H1 (cell line): ENCODE data around the gene TP53I13. TPM values are rescaled to one million over a fixed set of nuclear protein-coding genes. Genes with fewer than 3 reads are reported as not detected.

Source experiments
- CTCF ChIA-PET: fragments of 300-600 bp; sonication (Branson Sonifier 250); formaldehyde crosslinking; loops from one replicate; lab custom pipeline; 2021; ENCODE audit not compliant: partially characterized antibody; lab: Charles Lee
- POLR2A ChIA-PET: fragments of 300-600 bp; sonication (Branson Sonifier 250); formaldehyde crosslinking; loops from one replicate; lab custom pipeline; 2021; ENCODE audit warnings: inconsistent platforms; ENCODE audit not compliant: partially characterized antibody; lab: Charles Lee
- DNase-seq, 2 experiments: peaks; one replicate each; pipeline versions ENCODE4 v3.0.0 to v3.0.0-alpha.2; 2010 to 2022; ENCODE audit warnings: low spot score in 2 of 2, low read depth in 1 of 2, mixed read lengths in 1 of 2
- FAIRE-seq: peaks from 2 replicates; lab custom pipeline; 2011; peaks lifted over from hg19 to GRCh38; lab: Jason Lieb, UNC
- H2AFZ ChIP-seq: 2 replicates; pipeline ENCODE4 v1.8.1; 2012; ENCODE audit warnings: low read length, inconsistent platforms
- H2AK5ac ChIP-seq: 2 replicates; pipeline ENCODE4 v1.6.1; 2013; ENCODE audit warnings: low read depth, low read length
- H2BK120ac ChIP-seq: replicated peaks from 2 replicates; pipeline ENCODE3; 2013; ENCODE audit warnings: low read depth, low read length, inconsistent platforms
- H2BK12ac ChIP-seq: 2 replicates; pipeline ENCODE4 v1.6.1; 2013; ENCODE audit warnings: low read depth, low read length
- H2BK15ac ChIP-seq: 2 replicates; pipeline ENCODE4 v1.6.1; 2013; ENCODE audit warnings: low read length
- H2BK20ac ChIP-seq: 2 replicates; pipeline ENCODE4 v1.6.1; 2013; ENCODE audit warnings: low read length
- H2BK5ac ChIP-seq: 2 replicates; pipeline ENCODE4 v1.6.1; 2013; ENCODE audit warnings: low read depth, low read length
- H3K14ac ChIP-seq: 2 replicates; pipeline ENCODE4 v1.6.1; 2013; ENCODE audit warnings: inconsistent platforms; ENCODE audit not compliant: insufficient read length
- H3K18ac ChIP-seq: 2 replicates; pipeline ENCODE4 v1.6.1; 2013; ENCODE audit warnings: low read length; ENCODE audit errors: extremely low read depth
- H3K23ac ChIP-seq: 2 replicates; pipeline ENCODE4 v1.6.1; 2013; ENCODE audit warnings: inconsistent platforms; ENCODE audit not compliant: insufficient read length
- H3K23me2 ChIP-seq: 2 replicates; pipeline ENCODE4 v1.6.1; 2013; ENCODE audit warnings: low read depth, low read length
- H3K27ac ChIP-seq: 2 replicates; pipeline ENCODE4 v1.6.1; 2011; ENCODE audit warnings: low read depth, low read length, inconsistent platforms
- H3K27me3 ChIP-seq, 4 experiments: replicated peaks in 1 of 4; 1 replicate in 1 of 4; 2 replicates in 3 of 4; pipeline versions ENCODE4 v1.6.1 to v1.8.1; 2011 to 2013; ENCODE audit warnings: low read length in 3 of 4, mild to moderate bottlenecking in 3 of 4, inconsistent platforms in 2 of 4, mixed read lengths in 2 of 4, moderate library complexity in 1 of 4; ENCODE audit not compliant: control insufficient read depth in 3 of 4, insufficient read depth in 3 of 4; ENCODE audit errors: extremely low read depth in 1 of 4
- H3K36me3 ChIP-seq, 4 experiments: 2 replicates each; pipeline versions ENCODE4 v1.6.1 to v1.8.1; 2011 to 2013; ENCODE audit warnings: mild to moderate bottlenecking in 4 of 4, low read length in 3 of 4, moderate library complexity in 2 of 4, control low read depth in 1 of 4, inconsistent platforms in 1 of 4; ENCODE audit not compliant: insufficient read depth in 4 of 4, control insufficient read depth in 2 of 4
- H3K4ac ChIP-seq: replicated peaks from 2 replicates; pipeline ENCODE3; 2013; ENCODE audit warnings: low read length, low read depth, mixed read lengths, inconsistent platforms; ENCODE audit not compliant: insufficient read length
- H3K4me1 ChIP-seq, 4 experiments: replicated peaks in 1 of 4; 1 replicate in 1 of 4; 2 replicates in 3 of 4; pipeline versions ENCODE4 v1.6.1 to v1.8.1; 2011 to 2013; ENCODE audit warnings: low read length in 3 of 4, inconsistent platforms in 2 of 4, mixed read lengths in 1 of 4; ENCODE audit not compliant: insufficient read depth in 4 of 4, control insufficient read depth in 3 of 4
- H3K4me2 ChIP-seq, 2 experiments: 2 replicates each; pipeline versions ENCODE4 v1.6.1 to v1.8.1; 2011 to 2013; ENCODE audit warnings: low read depth in 2 of 2, low read length in 2 of 2, control low read depth in 1 of 2, inconsistent platforms in 1 of 2, mild to moderate bottlenecking in 1 of 2; ENCODE audit not compliant: insufficient read depth in 1 of 2
- H3K4me3 ChIP-seq, 4 experiments: fragments of 200-600, 300-600 bp in 1 of 4; sonication (generic), shearing (Covaris generic), sonication (Bioruptor Twin) in 1 of 4; 2 replicates each; pipeline versions ENCODE4 v1.5.1 to v1.8.1; 2011 to 2016; ENCODE audit warnings: low read length in 4 of 4, low read depth in 3 of 4, control low read depth in 2 of 4, inconsistent platforms in 2 of 4, mild to moderate bottlenecking in 2 of 4, mixed read lengths in 1 of 4, moderate library complexity in 1 of 4; ENCODE audit not compliant: insufficient read depth in 2 of 4; ENCODE audit errors: extremely low read depth in 1 of 4
- H3K56ac ChIP-seq: replicated peaks from 2 replicates; pipeline ENCODE3; 2013; ENCODE audit warnings: low read depth, mild to moderate bottlenecking, mixed read lengths, low read length, inconsistent platforms; ENCODE audit not compliant: insufficient read length
- H3K79me1 ChIP-seq: 2 replicates; pipeline ENCODE4 v1.6.1; 2013; ENCODE audit warnings: low read depth, low read length, control low read depth
- H3K79me2 ChIP-seq, 2 experiments: 2 replicates each; pipeline versions ENCODE4 v1.6.1 to v1.8.1; 2012 to 2013; ENCODE audit warnings: low read length in 2 of 2, mild to moderate bottlenecking in 2 of 2, inconsistent platforms in 1 of 2; ENCODE audit not compliant: insufficient read depth in 2 of 2, control insufficient read depth in 1 of 2
- H3K9ac ChIP-seq, 4 experiments: replicated peaks in 1 of 4; 1 replicate in 1 of 4; 2 replicates in 3 of 4; pipeline versions ENCODE4 v1.6.1 to v1.8.1; 2011 to 2013; ENCODE audit warnings: low read depth in 3 of 4, low read length in 3 of 4, control low read depth in 2 of 4, mild to moderate bottlenecking in 2 of 4, moderate library complexity in 2 of 4, inconsistent platforms in 1 of 4; ENCODE audit errors: extremely low read depth in 1 of 4
- H3K9me3 ChIP-seq, 2 experiments: 2 replicates each; pipeline versions ENCODE4 v1.6.1 to v1.8.1; 2012 to 2013; ENCODE audit warnings: mild to moderate bottlenecking in 2 of 2, moderate library complexity in 2 of 2, control low read depth in 1 of 2, inconsistent platforms in 1 of 2, low read depth in 1 of 2, low read length in 1 of 2, mixed read lengths in 1 of 2; ENCODE audit not compliant: insufficient read depth in 2 of 2
- H4K20me1 ChIP-seq, 2 experiments: replicated peaks in 1 of 2; 2 replicates each; pipeline versions ENCODE3 to v1.8.1; 2011 to 2013; ENCODE audit warnings: inconsistent platforms in 2 of 2, low read length in 2 of 2, mild to moderate bottlenecking in 1 of 2; ENCODE audit not compliant: insufficient read depth in 2 of 2, control insufficient read depth in 1 of 2
- H4K5ac ChIP-seq: 2 replicates; pipeline ENCODE4 v1.6.1; 2013; ENCODE audit warnings: low read length, low read depth, mixed read lengths, inconsistent platforms; ENCODE audit not compliant: insufficient read length
- H4K8ac ChIP-seq: 2 replicates; pipeline ENCODE4 v1.8.0; 2013; ENCODE audit warnings: mild to moderate bottlenecking, moderate library complexity, low read length, inconsistent platforms; ENCODE audit not compliant: insufficient read depth; ENCODE audit errors: extremely low read depth
- H4K91ac ChIP-seq: replicated peaks from 2 replicates; pipeline ENCODE3; 2013; ENCODE audit warnings: low read length, mixed read lengths, inconsistent platforms; ENCODE audit not compliant: insufficient read length
- GTF2F1 ChIP-seq: IDR thresholded peaks from 2 replicates; pipeline ENCODE4 v1.6.1; 2012; ENCODE audit warnings: low read depth, low read length, improper control_type of control experiment, borderline replicate concordance
- NANOG ChIP-seq: IDR thresholded peaks from 2 replicates; pipeline ENCODE4 v1.6.1; 2011; ENCODE audit warnings: low read length, low read depth, mild to moderate bottlenecking, inconsistent platforms; ENCODE audit not compliant: insufficient read depth, poor library complexity, severe bottlenecking
- RAD21 ChIP-seq, 2 experiments: IDR thresholded peaks in 1 of 2; conservative IDR thresholded peaks in 1 of 2; 2 replicates each; pipeline ENCODE4 v1.6.1; 2011; ENCODE audit warnings: low read depth in 2 of 2, low read length in 2 of 2, improper control_type of control experiment in 1 of 2, inconsistent platforms in 1 of 2, mild to moderate bottlenecking in 1 of 2, moderate library complexity in 1 of 2
- SRF ChIP-seq: IDR thresholded peaks from 2 replicates; pipeline ENCODE4 v1.6.1; 2011; ENCODE audit warnings: mild to moderate bottlenecking, low read depth, low read length, moderate library complexity
- WGBS, 2 experiments: shearing (Covaris generic) in 1 of 2; methylation state at CpG; one replicate each; pipeline versions ENCODE4 v1.1.6 to v1.1.7; 2013 to 2015; ENCODE audit warnings: low lambda C conversion rate in 2 of 2, mixed read lengths in 2 of 2, inconsistent platforms in 1 of 2, low coverage in 1 of 2, missing lambda C conversion rate in 1 of 2; ENCODE audit not compliant: insufficient replicate concordance in 2 of 2, insufficient coverage in 1 of 2, insufficient read length in 1 of 2; ENCODE audit errors: extremely low coverage in 1 of 2, missing lambda C conversion rate in 1 of 2; 5-methylcytosine and 5-hydroxymethylcytosine counted together
- polyA plus RNA-seq, 7 experiments: library from polyadenylated mRNA; depleted of rRNA in 3 of 7; stranded (reverse) in 5 of 7; unstranded in 2 of 7; fragments of >200 nt in 5 of 7; fragments of 200-250 nt in 2 of 7; gene quantifications; 1 replicate in 5 of 7; 2 replicates in 1 of 7; 4 replicates in 1 of 7; pipeline versions ENCODE4 v1.2.1 to v1.2.3, GENCODE V29; 2011 to 2013; ENCODE audit warnings: missing spikeins in 2 of 7, mixed read lengths in 2 of 7
- total RNA-seq: library from RNA; stranded (reverse); fragmentation: NEBNext Ultra II Directional; extraction: Animal tissue kit (Norgen Biotek cat#: 25700); gene quantifications from 2 replicates; pipeline ENCODE4 v1.2.1, GENCODE V29; 2021
- TF ChIP-seq, protein P1 (sequence below): IDR thresholded peaks from 2 replicates; pipeline ENCODE4 v1.6.1; 2012; ENCODE audit warnings: inconsistent platforms
- TF ChIP-seq, protein P2 (sequence below): IDR thresholded peaks from 2 replicates; pipeline ENCODE4 v1.6.1; 2011; ENCODE audit warnings: low read depth, mild to moderate bottlenecking, low read length; ENCODE audit not compliant: insufficient read depth

The TP53I13 gene
- total and polyA plus RNA-seq, 2 of the 8 experiments (the other 6 are each of a cell fraction or from before 2014, with no cell fraction given): 22.4 to 35.7 TPM

GRCh38 chr17:29560316-29560715 lies 8.2 kb upstream of the TP53I13 start:
- no peak overlapping the region for H3K4me2 ChIP-seq
- H3K9ac ChIP-seq: no peak overlapping the region
- no peaks in the 10 kb centered on the region for H3K79me1 ChIP-seq
- H2BK15ac ChIP-seq: no peak overlapping the region
- no peak overlapping the region for H2BK5ac ChIP-seq
- no peaks in the 10 kb centered on the region for H4K20me1 ChIP-seq
- H3K23ac ChIP-seq: no peak overlapping the region
- H3K14ac ChIP-seq: no peak overlapping the region
- H2BK12ac ChIP-seq: no peak overlapping the region
- H2BK120ac ChIP-seq: no peak overlapping the region
- H3K4me1 ChIP-seq: peaks cover 0 to under 1% (median 0%) of the 10 kb centered on the region in 4 experiments; a peak in 1 of 7 replicates
- H4K8ac ChIP-seq: no peak overlapping the region
- no peak overlapping the region for H3K4me3 ChIP-seq
- no peak overlapping the region for H3K18ac ChIP-seq
- no peak overlapping the region for H2BK20ac ChIP-seq
- DNase-seq (peak in 1 of 2 experiments; percentile 19), FAIRE-seq (no peak)
- no peak overlapping the region for H3K4ac ChIP-seq
- H2AFZ ChIP-seq: no peak overlapping the region
- no peak overlapping the region for H4K5ac ChIP-seq
- H3K27me3 ChIP-seq: peaks cover 0 to 12% (median 9%) of the 10 kb centered on the region in 4 experiments; a peak in 6 of 7 replicates
- H3K56ac ChIP-seq: no peak overlapping the region
- ChIA-PET CTCF (interaction anchor here (0.6 to 3.2 kb wide), 3 partner anchors 23 to 190 kb away, joined by 6 to 15 read pairs (median 10); no protein-coding TSS in a partner anchor), POLR2A (interaction anchor here (0.6 kb wide), 1 partner anchor 806 kb away, joined by 5 read pairs; no protein-coding TSS in a partner anchor)
- no peak overlapping the region for H3K27ac ChIP-seq
- no peaks in the 10 kb centered on the region for H3K9me3 ChIP-seq
- TF ChIP-seq NANOG: no peak
- TF ChIP-seq, protein P1, sequence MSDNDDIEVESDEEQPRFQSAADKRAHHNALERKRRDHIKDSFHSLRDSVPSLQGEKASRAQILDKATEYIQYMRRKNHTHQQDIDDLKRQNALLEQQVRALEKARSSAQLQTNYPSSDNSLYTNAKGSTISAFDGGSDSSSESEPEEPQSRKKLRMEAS: no peak
- no peak for TF ChIP-seq RAD21 (IDR thresholded peaks at IDR 0.05 in 1 of 2, conservative IDR thresholded peaks at IDR 0.05 in 1 of 2; ENCODE audit: low read depth in 2 of 2, low read length in 2 of 2)
- TF ChIP-seq SRF: no peak
- TF ChIP-seq, protein P2, sequence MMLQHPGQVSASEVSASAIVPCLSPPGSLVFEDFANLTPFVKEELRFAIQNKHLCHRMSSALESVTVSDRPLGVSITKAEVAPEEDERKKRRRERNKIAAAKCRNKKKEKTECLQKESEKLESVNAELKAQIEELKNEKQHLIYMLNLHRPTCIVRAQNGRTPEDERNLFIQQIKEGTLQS: no peak
- TF ChIP-seq GTF2F1: no peak
- H3K79me2 ChIP-seq: no peaks in the 10 kb centered on the region
- 86% methylated on average over 6 of the region's 6 CpGs; no CpG with 5 or more reads in 1 of the 2 experiments for WGBS, 2 experiments
- no peaks in the 10 kb centered on the region for H3K23me2 ChIP-seq
- no peak overlapping the region for H4K91ac ChIP-seq
- H3K36me3 ChIP-seq: no peaks in the 10 kb centered on the region
- no peak overlapping the region for H2AK5ac ChIP-seq
